Spleen (tissue), 7 donors: Measurements from ENCODE around the gene PSMB7.

Experiments
- POLR2AphosphoS5 ChIP-seq, 3 donors: sonication (generic); formaldehyde crosslinking; IDR thresholded peaks; one replicate each; pipeline ENCODE4 v1.5.1; 2017; ENCODE audit warnings: antibody characterized with exemption in 3 of 3
- TF ChIP-seq, protein P1 (sequence below), 11 experiments: fragments of 200-600 bp in 7 of 11; fragments of 450-650 bp in 4 of 11; sonication (generic) in 4 of 11; IDR thresholded peaks in 8 of 11; conservative IDR thresholded peaks in 3 of 11; 1 replicate in 7 of 11; 2 replicates in 4 of 11; pipeline versions ENCODE4 v1.4.0 to v1.8.0; 2016 to 2021; ENCODE audit warnings: antibody characterized with exemption in 11 of 11, inconsistent platforms in 4 of 11, mild to moderate bottlenecking in 1 of 11
- donor health status: DM: no; HTN: no; CAD: no; lungs with moderate emphysema.
- donor health status: DM: no; HTN: no; CAD: no.
- donor health status: DM: no; HTN: no; CAD: no.

- TF ChIP-seq, protein P1, sequence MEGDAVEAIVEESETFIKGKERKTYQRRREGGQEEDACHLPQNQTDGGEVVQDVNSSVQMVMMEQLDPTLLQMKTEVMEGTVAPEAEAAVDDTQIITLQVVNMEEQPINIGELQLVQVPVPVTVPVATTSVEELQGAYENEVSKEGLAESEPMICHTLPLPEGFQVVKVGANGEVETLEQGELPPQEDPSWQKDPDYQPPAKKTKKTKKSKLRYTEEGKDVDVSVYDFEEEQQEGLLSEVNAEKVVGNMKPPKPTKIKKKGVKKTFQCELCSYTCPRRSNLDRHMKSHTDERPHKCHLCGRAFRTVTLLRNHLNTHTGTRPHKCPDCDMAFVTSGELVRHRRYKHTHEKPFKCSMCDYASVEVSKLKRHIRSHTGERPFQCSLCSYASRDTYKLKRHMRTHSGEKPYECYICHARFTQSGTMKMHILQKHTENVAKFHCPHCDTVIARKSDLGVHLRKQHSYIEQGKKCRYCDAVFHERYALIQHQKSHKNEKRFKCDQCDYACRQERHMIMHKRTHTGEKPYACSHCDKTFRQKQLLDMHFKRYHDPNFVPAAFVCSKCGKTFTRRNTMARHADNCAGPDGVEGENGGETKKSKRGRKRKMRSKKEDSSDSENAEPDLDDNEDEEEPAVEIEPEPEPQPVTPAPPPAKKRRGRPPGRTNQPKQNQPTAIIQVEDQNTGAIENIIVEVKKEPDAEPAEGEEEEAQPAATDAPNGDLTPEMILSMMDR (IDR thresholded peaks at IDR 0.05 in 8 of 11, conservative IDR thresholded peaks at IDR 0.05 in 3 of 11): no peak
- TF ChIP-seq POLR2AphosphoS5 (IDR thresholded peaks at IDR 0.05): no peak
Measured at GRCh38 chr9:124443625-124444024, 28.4 kb upstream of the PSMB7 start.
